Gastrocnemius medialis (tissue), 4 donors: ENCODE data around the gene IQGAP2.

Source experiments
- POLR2A ChIP-seq, 2 donors: fragments of 450-650 bp; IDR thresholded peaks; one replicate each; pipeline ENCODE4 v1.6.1; 2017; ENCODE audit warnings: antibody characterized with exemption in 2 of 2, mild to moderate bottlenecking in 2 of 2, moderate library complexity in 2 of 2
- TF ChIP-seq, protein P1 (sequence below), 5 experiments: fragments of 450-650 bp in 3 of 5; fragments of 200-600 bp in 2 of 5; sonication (generic) in 2 of 5; IDR thresholded peaks in 4 of 5; conservative IDR thresholded peaks in 1 of 5; 1 replicate in 4 of 5; 2 replicates in 1 of 5; pipeline ENCODE4 v1.5.1; 2016 to 2019; ENCODE audit warnings: antibody characterized with exemption in 5 of 5, mild to moderate bottlenecking in 3 of 5, moderate library complexity in 3 of 5

DNA sequence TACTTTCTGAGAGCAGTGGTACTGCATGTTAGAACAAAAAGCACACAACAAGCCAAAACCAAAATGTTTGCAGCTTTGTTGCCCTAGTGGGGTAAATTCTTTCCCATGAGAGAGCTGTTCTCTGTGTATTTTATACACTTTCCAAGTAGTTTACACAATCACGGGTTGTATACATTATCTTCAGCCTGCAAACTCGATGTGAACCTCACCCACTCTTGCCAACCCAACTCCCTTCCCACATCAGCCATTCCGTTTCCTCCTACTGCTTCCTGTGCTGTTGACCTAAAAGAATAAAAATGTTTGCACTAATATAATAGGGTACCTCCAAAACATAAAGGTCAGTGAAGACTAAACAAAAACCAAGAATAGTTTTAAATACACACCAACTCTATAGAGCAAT lies 47.0 kb downstream of the IQGAP2 start:
- TF ChIP-seq, protein P1, sequence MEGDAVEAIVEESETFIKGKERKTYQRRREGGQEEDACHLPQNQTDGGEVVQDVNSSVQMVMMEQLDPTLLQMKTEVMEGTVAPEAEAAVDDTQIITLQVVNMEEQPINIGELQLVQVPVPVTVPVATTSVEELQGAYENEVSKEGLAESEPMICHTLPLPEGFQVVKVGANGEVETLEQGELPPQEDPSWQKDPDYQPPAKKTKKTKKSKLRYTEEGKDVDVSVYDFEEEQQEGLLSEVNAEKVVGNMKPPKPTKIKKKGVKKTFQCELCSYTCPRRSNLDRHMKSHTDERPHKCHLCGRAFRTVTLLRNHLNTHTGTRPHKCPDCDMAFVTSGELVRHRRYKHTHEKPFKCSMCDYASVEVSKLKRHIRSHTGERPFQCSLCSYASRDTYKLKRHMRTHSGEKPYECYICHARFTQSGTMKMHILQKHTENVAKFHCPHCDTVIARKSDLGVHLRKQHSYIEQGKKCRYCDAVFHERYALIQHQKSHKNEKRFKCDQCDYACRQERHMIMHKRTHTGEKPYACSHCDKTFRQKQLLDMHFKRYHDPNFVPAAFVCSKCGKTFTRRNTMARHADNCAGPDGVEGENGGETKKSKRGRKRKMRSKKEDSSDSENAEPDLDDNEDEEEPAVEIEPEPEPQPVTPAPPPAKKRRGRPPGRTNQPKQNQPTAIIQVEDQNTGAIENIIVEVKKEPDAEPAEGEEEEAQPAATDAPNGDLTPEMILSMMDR (IDR thresholded peaks at IDR 0.05 in 4 of 5, conservative IDR thresholded peaks at IDR 0.05 in 1 of 5) = no peak
- no peak for TF ChIP-seq POLR2A (IDR thresholded peaks at IDR 0.05)
